GM19023 (cell line): ENCODE data around the gene MARK2.
"Not testable (repeated sequence)": the region's sequence is repeated elsewhere in the genome, so short reads cannot be mapped to it uniquely, and the experiment has no call there.

Experiments
- ATAC-seq: cut with Tn5 transposase; IDR thresholded peaks from one replicate; pipeline ENCODE4 v1.9.1; 2021; ENCODE audit warnings: mild to moderate bottlenecking, moderate library complexity; ENCODE audit not compliant: unreplicated experiment

MARK2 gene

GRCh38 chr11:63838678-63839507 is at the start of gene MARK2:
MARK2 (plus strand) TSS chr11:63839110; CDS start chr11:63839507, 397 bp downstream.
- ATAC-seq = peak; percentile 72

- no peak for ATAC-seq
Observed at GRCh38 chr11:63791495-63792167, 47.3 kb upstream of the MARK2 start.

GRCh38 chr11:63793161-63793560 is 45.7 kb upstream of the MARK2 start:
- no peak for ATAC-seq

- ATAC-seq = no peak
Observed at GRCh38 chr11:63795066-63795465, 43.8 kb upstream of the MARK2 start.

- no peak for ATAC-seq
Observed at GRCh38 chr11:63800921-63801320, 38.0 kb upstream of the MARK2 start.

- no peak for ATAC-seq
Observed at GRCh38 chr11:63802637-63803414, 36.1 kb upstream of the MARK2 start.

- no peak for ATAC-seq
Observed at GRCh38 chr11:63804259-63804658, 34.7 kb upstream of the MARK2 start.

- no peak for ATAC-seq
Observed at GRCh38 chr11:63805844-63806415, 33.0 kb upstream of the MARK2 start.

- ATAC-seq = not testable (repeated sequence)
Observed at GRCh38 chr11:63810383-63810782, 28.5 kb upstream of the MARK2 start.

GRCh38 chr11:63811522-63811921 is 27.4 kb upstream of the MARK2 start:
- no peak for ATAC-seq

GRCh38 chr11:63813035-63813562 is 25.8 kb upstream of the MARK2 start, which contains the start of gene SPINDOC:
SPINDOC (plus strand) TSS chr11:63813456; CDS start chr11:63813687, 231 bp downstream.
- ATAC-seq = peak; percentile 75

- peak; percentile 48 for ATAC-seq
Observed at GRCh38 chr11:63813563-63814382, 25.1 kb upstream of the MARK2 start.

- no peak for ATAC-seq
Observed at GRCh38 chr11:63814383-63814736, 24.6 kb upstream of the MARK2 start.

- no peak for ATAC-seq
Observed at GRCh38 chr11:63816166-63816565, 22.7 kb upstream of the MARK2 start.

GRCh38 chr11:63816732-63817131 is 22.2 kb upstream of the MARK2 start:
- no peak for ATAC-seq

GRCh38 chr11:63817758-63818498 is 21.0 kb upstream of the MARK2 start:
- no peak for ATAC-seq

GRCh38 chr11:63818609-63819008 is 20.3 kb upstream of the MARK2 start:
- no peak for ATAC-seq

GRCh38 chr11:63821411-63821810 is 17.5 kb upstream of the MARK2 start:
- ATAC-seq = no peak

- ATAC-seq = no peak
Observed at GRCh38 chr11:63826471-63827190, 12.3 kb upstream of the MARK2 start.
